Measurements from ENCODE around the gene BLVRB. TPM values are rescaled to one million over a fixed set of nuclear protein-coding genes. Genes with fewer than 3 reads are reported as not detected.
A peak's percentile ranks its signal among the peaks of the same experiment; 100 is the strongest.

Gene BLVRB
- total and polyA plus RNA-seq, 9 of the 15 experiments (the other 6 are each of a cell fraction or from before 2014, with no cell fraction given) = 81.1 to 749 (median 331) TPM

- TF ChIP-seq GTF2F1 (IDR thresholded peaks at IDR 0.05; ENCODE audit: low read depth, low read length) (0 out of 2 replicates have a peak, but pooled peaks have one; percentile 20), HSF4 (CRISPR knock-in tag; IDR thresholded peaks at IDR 0.05; ENCODE audit: borderline replicate concordance) (no peak; the same call in 1 of the 2 replicates), EWSR1 (IDR thresholded peaks at IDR 0.05; ENCODE audit: borderline replicate concordance, low read depth, partially characterized antibody) (no peak), RHOXF2B (CRISPR knock-in tag; conservative IDR thresholded peaks at IDR 0.05) (no peak), NKRF (IDR thresholded peaks at IDR 0.05; ENCODE audit: borderline replicate concordance) (peak; percentile 66), HDAC3 (IDR thresholded peaks at IDR 0.05; ENCODE audit: borderline replicate concordance, partially characterized antibody) (no peak), PHF20 (IDR thresholded peaks at IDR 0.05; ENCODE audit: partially characterized antibody) (no peak), NR2C1 (IDR thresholded peaks at IDR 0.05) (no peak), NR2C1 (tag; IDR thresholded peaks at IDR 0.05) (no peak), CBX8 (IDR thresholded peaks at IDR 0.05; ENCODE audit: borderline replicate concordance, extremely low read depth, low read depth, low read length, poor library complexity, severe bottlenecking) (no peak), NR2C2 (CRISPR knock-in tag; IDR thresholded peaks at IDR 0.05) (no peak), NR2C2 (tag; IDR thresholded peaks at IDR 0.05) (peak; percentile 85), FOXJ3 (CRISPR knock-in tag; IDR thresholded peaks at IDR 0.05) (no peak), WHSC1 (IDR thresholded peaks at IDR 0.05; ENCODE audit: low read length) (no peak), THRA (IDR thresholded peaks at IDR 0.05) (no peak), FOSL1 (tag; conservative IDR thresholded peaks at IDR 0.05) (peak; percentile 56), GTF3C2 (IDR thresholded peaks at IDR 0.05; ENCODE audit: borderline replicate concordance, extremely low read depth, insufficient read length) (no peak), ZNF311 (CRISPR knock-in tag; IDR thresholded peaks at IDR 0.05) (no peak), NFYB (IDR thresholded peaks at IDR 0.05; ENCODE audit: extremely low read depth, insufficient read length) (no peak), ZBTB43 (CRISPR knock-in tag; IDR thresholded peaks at IDR 0.05) (no peak), ZNF586 (CRISPR knock-in tag; conservative IDR thresholded peaks at IDR 0.05) (no peak)
Observed at GRCh38 chr19:40465557-40466218, at the start of gene BLVRB (continued).

Data from K562 (cell line).